ENCODE results near the gene SOWAHA.

Gene SOWAHA

DNA sequence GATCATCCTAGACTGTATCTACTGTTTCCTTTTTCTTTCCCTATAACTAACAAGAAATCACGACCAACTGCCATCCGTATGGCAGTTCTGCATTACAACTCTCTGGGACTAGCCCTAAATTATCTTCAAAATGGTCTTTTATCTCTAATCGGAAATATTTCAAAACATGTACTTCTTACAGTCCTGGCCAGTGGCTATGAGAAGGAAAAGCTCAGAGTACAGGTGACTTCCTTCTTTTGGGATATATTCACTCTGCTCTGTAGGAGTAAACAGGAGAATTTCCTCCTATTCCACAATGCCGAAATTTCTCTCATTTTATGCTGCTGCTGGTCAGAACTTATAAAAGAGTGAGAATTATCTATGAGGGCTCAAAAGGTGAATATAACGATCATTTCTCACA lies 34.2 kb upstream of the SOWAHA start:
- H3K4me1 ChIP-seq (ENCODE audit: control insufficient read depth, low read depth, low read length) = peaks cover 10% of the 10 kb centered on the region
- H3K36me3 ChIP-seq (ENCODE audit: control insufficient read depth, low read depth, low read length) = no peaks in the 10 kb centered on the region
- H3K9ac ChIP-seq (ENCODE audit: low read length) = no peak overlapping the region
- no peak overlapping the region for H3K4me3 ChIP-seq (ENCODE audit: low read length)
- H3K27ac ChIP-seq (ENCODE audit: low read length) = no peak overlapping the region
- H3K9me3 ChIP-seq (ENCODE audit: control insufficient read depth, low read depth, low read length) = no peaks in the 10 kb centered on the region
- peaks cover 50% of the 10 kb centered on the region for H3K27me3 ChIP-seq (ENCODE audit: control insufficient read depth, insufficient read depth, low read length)

DNA sequence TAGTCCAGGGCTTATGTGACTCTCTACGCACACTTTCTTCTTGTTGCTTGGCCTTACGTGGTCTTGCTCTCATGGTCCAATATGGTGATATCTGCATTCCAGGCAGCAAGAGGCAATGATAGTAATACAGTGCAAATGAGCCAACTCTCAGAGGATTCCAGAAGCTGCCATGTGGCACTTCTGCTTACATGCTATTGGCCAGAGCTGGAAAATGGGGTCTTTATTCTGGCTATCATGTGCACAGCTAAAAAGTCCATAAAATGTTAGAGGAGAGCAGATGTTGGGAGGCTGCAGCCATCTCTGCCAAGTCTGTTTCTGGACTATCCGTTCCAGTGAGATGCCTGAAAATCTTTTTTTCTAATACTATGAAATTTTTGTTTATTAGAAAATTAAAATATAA lies 33.1 kb upstream of the SOWAHA start:
- Histone ChIP-seq H3K4me3 (ENCODE audit: low read length) (no peak overlapping the region), H3K27ac (ENCODE audit: low read length) (no peak overlapping the region), H3K36me3 (ENCODE audit: control insufficient read depth, low read depth, low read length) (no peaks in the 10 kb centered on the region), H3K9ac (ENCODE audit: low read length) (no peak overlapping the region), H3K9me3 (ENCODE audit: control insufficient read depth, low read depth, low read length) (no peaks in the 10 kb centered on the region), H3K27me3 (ENCODE audit: control insufficient read depth, insufficient read depth, low read length) (peaks cover 47% of the 10 kb centered on the region), H3K4me1 (ENCODE audit: control insufficient read depth, low read depth, low read length) (peaks cover 10% of the 10 kb centered on the region)

DNA sequence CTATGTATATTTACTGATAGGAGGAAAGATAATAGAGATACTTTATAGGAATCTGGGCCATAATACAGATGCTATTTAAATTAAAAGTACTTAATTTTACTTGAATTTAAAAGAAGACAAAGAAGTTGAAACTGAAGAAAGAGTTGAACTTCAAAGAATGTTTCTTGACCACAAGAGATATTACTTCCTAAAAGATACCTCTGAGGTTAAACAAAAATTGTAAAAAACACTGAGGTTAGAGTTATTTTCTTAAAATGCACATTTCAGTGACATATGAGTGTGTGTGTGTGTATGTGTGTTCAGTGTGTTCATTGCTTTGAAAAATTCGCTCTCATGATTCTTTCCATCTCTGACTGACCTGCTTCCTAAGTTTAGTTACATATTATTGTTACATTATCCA lies 32.5 kb upstream of the SOWAHA start:
- Histone ChIP-seq H3K27me3 (ENCODE audit: control insufficient read depth, insufficient read depth, low read length) (peaks cover 40% of the 10 kb centered on the region), H3K36me3 (ENCODE audit: control insufficient read depth, low read depth, low read length) (no peaks in the 10 kb centered on the region), H3K9ac (ENCODE audit: low read length) (no peak overlapping the region), H3K27ac (ENCODE audit: low read length) (no peak overlapping the region), H3K4me1 (ENCODE audit: control insufficient read depth, low read depth, low read length) (peaks cover 9% of the 10 kb centered on the region), H3K4me3 (ENCODE audit: low read length) (no peak overlapping the region), H3K9me3 (ENCODE audit: control insufficient read depth, low read depth, low read length) (no peaks in the 10 kb centered on the region)

DNA sequence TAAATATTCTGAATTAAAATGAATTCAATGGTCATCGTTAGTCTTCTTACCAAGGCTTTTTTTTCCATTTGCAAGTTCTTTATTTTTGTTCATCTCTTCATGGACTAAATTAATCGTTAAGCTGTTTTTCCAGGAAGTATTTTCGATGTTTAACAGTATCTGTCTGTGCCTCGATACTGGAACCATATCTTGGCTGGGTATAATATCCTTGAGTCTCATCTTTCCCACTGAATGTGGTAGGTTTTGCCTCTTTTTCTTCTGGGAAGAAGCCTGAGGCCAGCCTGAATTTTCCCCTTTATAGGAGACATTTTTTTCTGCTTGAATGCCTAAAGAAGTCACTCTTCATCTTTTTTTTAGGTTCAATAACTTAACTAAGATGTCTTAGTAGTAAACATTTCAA lies 32.1 kb upstream of the SOWAHA start:
- Histone ChIP-seq H3K36me3 (ENCODE audit: control insufficient read depth, low read depth, low read length) (no peaks in the 10 kb centered on the region), H3K9me3 (ENCODE audit: control insufficient read depth, low read depth, low read length) (no peaks in the 10 kb centered on the region), H3K4me3 (ENCODE audit: low read length) (no peak overlapping the region), H3K27ac (ENCODE audit: low read length) (no peak overlapping the region), H3K9ac (ENCODE audit: low read length) (no peak overlapping the region), H3K27me3 (ENCODE audit: control insufficient read depth, insufficient read depth, low read length) (peaks cover 36% of the 10 kb centered on the region), H3K4me1 (ENCODE audit: control insufficient read depth, low read depth, low read length) (peaks cover 4% of the 10 kb centered on the region)

DNA sequence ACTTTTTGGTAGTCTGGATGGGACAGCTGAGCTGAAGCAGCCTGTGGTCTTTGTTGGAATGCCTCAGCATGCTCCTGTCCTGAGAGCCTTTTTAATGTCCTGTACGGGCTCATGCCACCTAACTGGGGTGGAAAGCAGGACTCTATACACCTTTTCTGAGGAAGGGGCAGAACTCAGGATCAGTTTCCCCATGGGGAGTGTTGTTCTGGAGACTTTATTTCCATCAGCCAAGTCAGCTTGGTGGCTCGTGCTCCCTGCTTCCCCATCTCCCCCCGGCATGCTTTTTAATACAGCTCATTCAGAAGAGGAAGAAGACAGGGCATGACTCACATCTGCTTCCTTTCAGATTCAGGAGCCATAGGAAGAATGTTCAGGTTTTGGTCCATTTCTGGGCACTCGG lies 31.0 kb upstream of the SOWAHA start:
- H3K27ac ChIP-seq (ENCODE audit: low read length) = no peak overlapping the region
- peaks cover 29% of the 10 kb centered on the region for H3K27me3 ChIP-seq (ENCODE audit: control insufficient read depth, insufficient read depth, low read length)

DNA sequence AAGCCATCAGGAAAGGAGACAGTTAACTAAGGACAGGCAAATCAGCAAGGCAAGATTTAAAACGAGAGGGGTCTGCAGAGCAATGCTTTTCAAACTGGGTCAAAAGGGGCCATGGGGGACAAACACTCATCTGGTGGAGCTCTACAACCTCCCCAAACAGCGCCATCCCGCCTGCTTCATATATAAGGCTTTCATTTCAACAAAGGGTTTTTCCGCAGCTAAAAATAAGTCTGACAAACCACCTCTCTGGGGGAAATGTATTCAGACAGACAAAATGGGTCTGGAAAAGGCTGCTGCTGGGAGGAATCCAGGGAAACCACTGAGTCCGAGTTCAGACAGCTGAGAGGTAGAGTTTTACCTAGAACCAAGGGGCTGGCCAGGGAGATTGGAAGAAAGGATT lies 27.7 kb upstream of the SOWAHA start:
- Histone ChIP-seq H3K4me3 (ENCODE audit: low read length) (no peak overlapping the region), H3K36me3 (ENCODE audit: control insufficient read depth, low read depth, low read length) (no peaks in the 10 kb centered on the region), H3K9ac (ENCODE audit: low read length) (no peak overlapping the region), H3K27ac (ENCODE audit: low read length) (no peak overlapping the region), H3K9me3 (ENCODE audit: control insufficient read depth, low read depth, low read length) (no peaks in the 10 kb centered on the region), H3K4me1 (ENCODE audit: control insufficient read depth, low read depth, low read length) (no peaks in the 10 kb centered on the region), H3K27me3 (ENCODE audit: control insufficient read depth, insufficient read depth, low read length) (peaks cover 5% of the 10 kb centered on the region)

More for the DNA sequence above, 31.0 kb upstream of the SOWAHA start:
- no peak overlapping the region for H3K9ac ChIP-seq (ENCODE audit: low read length)
- no peaks in the 10 kb centered on the region for H3K9me3 ChIP-seq (ENCODE audit: control insufficient read depth, low read depth, low read length)
- H3K4me3 ChIP-seq (ENCODE audit: low read length) = no peak overlapping the region
- H3K36me3 ChIP-seq (ENCODE audit: control insufficient read depth, low read depth, low read length) = no peaks in the 10 kb centered on the region
- H3K4me1 ChIP-seq (ENCODE audit: control insufficient read depth, low read depth, low read length) = no peaks in the 10 kb centered on the region

DNA sequence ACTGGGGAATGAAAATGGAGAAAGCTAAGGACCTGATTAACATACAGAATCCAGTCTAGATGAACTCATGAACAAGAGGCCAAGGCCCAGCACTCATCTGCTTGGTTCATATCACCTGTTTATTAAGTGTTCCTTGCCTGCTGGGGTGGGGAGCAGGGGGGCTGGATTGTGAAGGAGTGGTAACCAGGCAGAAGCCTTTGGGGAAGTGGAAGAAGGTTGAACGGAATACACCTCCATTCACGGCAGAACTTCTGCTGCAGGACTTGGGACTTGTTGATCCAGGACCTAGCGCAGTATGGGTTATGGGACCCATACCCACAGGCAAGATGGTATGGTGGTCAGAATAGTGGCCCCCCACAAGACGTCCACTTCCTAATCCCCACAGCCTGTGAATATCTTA lies 27.2 kb upstream of the SOWAHA start:
- Histone ChIP-seq H3K4me3 (ENCODE audit: low read length) (no peak overlapping the region), H3K9ac (ENCODE audit: low read length) (no peak overlapping the region), H3K4me1 (ENCODE audit: control insufficient read depth, low read depth, low read length) (no peaks in the 10 kb centered on the region), H3K27ac (ENCODE audit: low read length) (no peak overlapping the region), H3K27me3 (ENCODE audit: control insufficient read depth, insufficient read depth, low read length) (peaks cover 5% of the 10 kb centered on the region), H3K9me3 (ENCODE audit: control insufficient read depth, low read depth, low read length) (no peaks in the 10 kb centered on the region), H3K36me3 (ENCODE audit: control insufficient read depth, low read depth, low read length) (no peaks in the 10 kb centered on the region)

DNA sequence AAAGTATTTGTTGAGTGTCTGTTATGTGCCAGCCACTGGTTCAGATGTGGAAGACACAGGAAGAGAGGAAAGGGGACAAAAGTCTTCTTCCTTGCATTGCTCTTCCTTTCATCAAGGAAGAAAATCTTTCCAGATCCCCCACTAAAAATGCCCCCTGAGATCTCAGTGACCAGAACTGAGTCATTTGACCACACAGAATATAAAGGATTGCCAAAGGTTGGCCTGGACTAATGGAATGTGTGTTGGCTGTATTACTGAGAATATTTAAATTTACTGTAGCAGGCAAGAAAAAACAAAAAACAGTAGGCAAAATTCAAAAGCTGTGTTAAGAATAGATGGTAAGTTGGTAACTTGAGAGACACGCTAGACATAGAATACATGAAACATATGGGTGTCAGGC lies 26.0 kb upstream of the SOWAHA start:
- Histone ChIP-seq H3K9me3 (ENCODE audit: control insufficient read depth, low read depth, low read length) (no peaks in the 10 kb centered on the region), H3K36me3 (ENCODE audit: control insufficient read depth, low read depth, low read length) (no peaks in the 10 kb centered on the region), H3K4me3 (ENCODE audit: low read length) (no peak overlapping the region), H3K27ac (ENCODE audit: low read length) (no peak overlapping the region), H3K27me3 (ENCODE audit: control insufficient read depth, insufficient read depth, low read length) (peaks cover 1% of the 10 kb centered on the region), H3K9ac (ENCODE audit: low read length) (no peak overlapping the region), H3K4me1 (ENCODE audit: control insufficient read depth, low read depth, low read length) (no peaks in the 10 kb centered on the region)

DNA sequence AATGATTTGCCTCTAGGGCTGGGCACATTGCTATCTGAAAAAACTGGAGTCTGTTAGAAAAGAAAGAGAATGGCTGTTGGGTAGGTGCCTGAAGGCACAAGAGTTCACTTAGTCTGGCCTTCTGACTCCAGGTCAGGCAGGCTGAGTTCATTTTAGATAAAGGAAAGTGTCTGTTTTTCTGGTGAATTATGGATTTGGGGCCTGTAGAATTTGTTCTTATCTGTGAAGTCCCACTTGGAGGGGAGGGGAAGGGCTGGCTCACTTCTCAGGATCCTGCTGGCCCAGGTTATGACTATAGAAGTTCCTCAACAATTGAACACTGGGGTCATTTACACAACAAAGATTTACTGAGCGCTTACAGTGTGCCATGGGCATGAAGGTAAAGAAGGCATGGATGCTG lies 24.6 kb upstream of the SOWAHA start:
- no peak overlapping the region for H3K9ac ChIP-seq (ENCODE audit: low read length)
- no peaks in the 10 kb centered on the region for H3K4me1 ChIP-seq (ENCODE audit: control insufficient read depth, low read depth, low read length)
- H3K27me3 ChIP-seq (ENCODE audit: control insufficient read depth, insufficient read depth, low read length) = no peaks in the 10 kb centered on the region
- H3K9me3 ChIP-seq (ENCODE audit: control insufficient read depth, low read depth, low read length) = no peaks in the 10 kb centered on the region
- H3K27ac ChIP-seq (ENCODE audit: low read length) = no peak overlapping the region
- H3K36me3 ChIP-seq (ENCODE audit: control insufficient read depth, low read depth, low read length) = no peaks in the 10 kb centered on the region
- no peak overlapping the region for H3K4me3 ChIP-seq (ENCODE audit: low read length)

DNA sequence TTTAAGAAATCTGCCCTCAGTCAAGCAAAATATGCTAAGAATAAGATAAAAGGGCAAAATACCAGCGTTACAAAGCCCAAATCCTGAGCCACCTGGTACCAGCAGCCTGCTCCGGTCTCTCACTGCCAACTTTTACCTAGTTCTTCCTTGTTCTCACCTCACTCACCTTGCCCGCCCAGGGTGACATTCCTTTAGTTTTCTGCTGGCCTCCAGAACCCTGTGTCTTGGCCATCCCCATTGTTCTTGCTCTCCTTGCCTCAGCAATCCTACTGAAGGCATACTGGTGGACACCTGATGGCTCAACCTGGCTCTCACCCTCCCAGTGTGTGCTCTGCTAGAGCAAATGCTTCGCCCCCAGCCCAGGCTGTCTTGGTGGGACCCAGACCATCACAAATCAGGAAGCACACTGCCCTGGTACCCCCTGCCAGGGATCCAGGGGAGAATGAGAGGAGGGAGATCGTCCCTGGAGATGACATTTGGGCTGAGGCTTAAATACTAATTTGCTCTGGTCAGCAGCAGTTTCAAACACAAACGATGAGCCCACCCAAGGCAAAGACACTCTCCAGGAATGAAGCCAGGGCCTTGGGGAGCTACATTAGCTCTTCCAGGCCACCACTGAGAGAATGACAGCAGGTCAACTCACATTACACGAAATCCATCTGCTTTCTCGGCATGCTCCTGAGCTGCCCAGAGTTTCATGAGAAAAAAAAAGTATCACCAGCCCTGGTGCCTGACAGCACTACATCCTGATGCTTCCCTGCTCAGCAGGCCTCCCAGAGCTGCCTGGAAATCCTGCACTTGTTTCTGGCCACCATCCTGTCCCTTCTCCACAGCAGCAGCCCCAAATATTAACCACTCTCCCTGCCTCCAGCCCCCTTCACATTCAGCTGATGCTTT lies 23.9 kb upstream of the SOWAHA start:
- no peaks in the 10 kb centered on the region for H3K4me1 ChIP-seq (ENCODE audit: control insufficient read depth, low read depth, low read length)
- H3K27me3 ChIP-seq (ENCODE audit: control insufficient read depth, insufficient read depth, low read length) = no peaks in the 10 kb centered on the region
- no peaks in the 10 kb centered on the region for H3K9me3 ChIP-seq (ENCODE audit: control insufficient read depth, low read depth, low read length)
- no peak overlapping the region for H3K4me3 ChIP-seq (ENCODE audit: low read length)
- H3K9ac ChIP-seq (ENCODE audit: low read length) = no peak overlapping the region
- H3K27ac ChIP-seq (ENCODE audit: low read length) = no peak overlapping the region
- H3K36me3 ChIP-seq (ENCODE audit: control insufficient read depth, low read depth, low read length) = no peaks in the 10 kb centered on the region

DNA sequence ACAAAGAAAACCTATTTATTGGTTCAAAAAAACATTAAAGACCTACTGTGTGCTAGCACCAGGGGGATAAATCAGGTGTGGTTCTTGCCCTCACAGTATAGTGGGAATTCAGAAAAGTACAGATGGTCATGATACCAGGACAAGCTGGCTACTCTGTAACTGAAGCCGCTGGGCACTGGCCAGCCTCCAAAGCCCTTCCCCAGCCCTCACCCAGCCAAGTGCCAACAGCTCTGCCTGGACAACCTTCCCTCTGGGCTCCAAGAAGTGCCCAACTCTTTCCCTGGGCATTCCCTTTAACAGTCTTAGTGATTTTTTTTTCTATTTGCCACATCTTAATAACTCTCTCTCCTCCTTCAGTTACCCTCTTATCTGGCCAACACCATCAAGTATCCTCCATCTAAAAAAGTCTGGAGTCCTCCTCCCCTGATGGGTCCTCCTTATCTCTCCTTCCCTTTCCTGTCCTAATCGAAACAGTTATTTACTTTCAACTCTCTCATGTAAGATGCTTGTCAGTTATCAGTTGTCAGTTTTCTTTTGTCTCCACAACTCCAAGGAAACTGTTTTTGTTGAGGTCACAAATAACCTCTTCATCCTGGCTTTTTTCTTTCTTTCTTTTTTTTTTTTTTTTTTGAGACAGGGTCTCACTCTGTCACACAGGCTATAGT lies 22.8 kb upstream of the SOWAHA start:
- H3K9me3 ChIP-seq (ENCODE audit: control insufficient read depth, low read depth, low read length) = no peaks in the 10 kb centered on the region
- H3K4me3 ChIP-seq (ENCODE audit: low read length) = no peak overlapping the region
- H3K27me3 ChIP-seq (ENCODE audit: control insufficient read depth, insufficient read depth, low read length) = no peaks in the 10 kb centered on the region
- no peak overlapping the region for H3K9ac ChIP-seq (ENCODE audit: low read length)
- no peaks in the 10 kb centered on the region for H3K36me3 ChIP-seq (ENCODE audit: control insufficient read depth, low read depth, low read length)
- H3K4me1 ChIP-seq (ENCODE audit: control insufficient read depth, low read depth, low read length) = no peaks in the 10 kb centered on the region
- H3K27ac ChIP-seq (ENCODE audit: low read length) = no peak overlapping the region

DNA sequence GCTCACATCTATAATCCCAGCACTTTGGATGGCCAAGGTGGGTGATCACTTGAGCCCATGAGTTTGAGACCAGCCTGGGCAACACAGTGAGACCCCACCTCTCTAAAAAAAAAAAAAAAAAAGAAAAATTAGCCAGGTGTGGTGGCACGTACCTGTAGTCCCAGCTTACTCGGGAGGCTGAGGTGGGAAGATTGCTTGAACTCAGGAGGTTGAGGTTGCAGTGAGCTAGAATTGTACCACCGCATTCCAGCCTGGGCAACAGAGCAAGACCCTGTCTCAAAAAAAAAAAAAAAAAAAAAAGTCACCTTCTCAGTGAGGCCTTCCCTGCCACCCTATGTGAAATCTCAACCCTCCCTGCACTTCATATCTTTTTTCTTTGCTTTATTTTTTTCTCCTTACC lies 22.1 kb upstream of the SOWAHA start:
- Histone ChIP-seq H3K9me3 (ENCODE audit: control insufficient read depth, low read depth, low read length) (no peaks in the 10 kb centered on the region), H3K36me3 (ENCODE audit: control insufficient read depth, low read depth, low read length) (no peaks in the 10 kb centered on the region), H3K27me3 (ENCODE audit: control insufficient read depth, insufficient read depth, low read length) (no peaks in the 10 kb centered on the region), H3K27ac (ENCODE audit: low read length) (no peak overlapping the region), H3K4me3 (ENCODE audit: low read length) (no peak overlapping the region), H3K9ac (ENCODE audit: low read length) (no peak overlapping the region), H3K4me1 (ENCODE audit: control insufficient read depth, low read depth, low read length) (no peaks in the 10 kb centered on the region)
